AG04450 (cell line): ENCODE data around the gene TUBB6. TPM values are rescaled to one million over a fixed set of nuclear protein-coding genes. Genes with fewer than 3 reads are reported as not detected.

Source experiments
- CTCF ChIA-PET: fragments of 300-600, 350-600 bp; formaldehyde crosslinking; extraction: SDS; loops from one replicate; lab custom pipeline; 2022; ENCODE audit warnings: antibody characterized with exemption, inconsistent platforms; lab: Charles Lee
- POLR2A ChIA-PET: fragments of 350-600 bp; formaldehyde crosslinking; extraction: SDS; loops from one replicate; lab custom pipeline; 2021; ENCODE audit warnings: antibody characterized with exemption, inconsistent platforms; lab: Yijun Ruan, JAX
- DNase-seq: peaks from one replicate; pipeline ENCODE4 v3.0.0-alpha.2; 2011; ENCODE audit warnings: low read depth, low spot score
- H3K27ac ChIP-seq: one replicate; pipeline ENCODE4 v1.5.1; 2012; ENCODE audit warnings: low read depth, low read length, control low read depth
- H3K27me3 ChIP-seq: one replicate; pipeline ENCODE4 v1.6.0; 2012; ENCODE audit warnings: low read length; ENCODE audit not compliant: control insufficient read depth, insufficient read depth
- H3K4me3 ChIP-seq: 2 replicates; pipeline ENCODE4 v1.5.1; 2011; ENCODE audit warnings: mild to moderate bottlenecking, low read depth, low read length, control low read depth
- H3K9me3 ChIP-seq: 2 replicates; pipeline ENCODE4 v1.5.1; 2012; ENCODE audit warnings: low read length; ENCODE audit not compliant: control insufficient read depth, insufficient read depth
- polyA plus RNA-seq: library from polyadenylated mRNA; depleted of rRNA; stranded (reverse); fragments of >200 nt; gene quantifications from 2 replicates; pipeline ENCODE4 v1.2.3, GENCODE V29; 2011
- TF ChIP-seq, protein P1 (sequence below): IDR thresholded peaks from 2 replicates; pipeline ENCODE4 v1.5.1; 2011; ENCODE audit warnings: low read depth, low read length, control low read depth, inconsistent platforms

The TUBB6 gene
- polyA plus RNA-seq, 1 experiment = 398 TPM

GRCh38 chr18:12336887-12337286 lies 28.8 kb downstream of the TUBB6 start:
- ChIA-PET CTCF (interaction anchor here (3.3 kb wide), 1 partner anchor 9 kb away, joined by 17 read pairs; no protein-coding TSS in a partner anchor), POLR2A (interaction anchor here (1.5 kb wide), 1 partner anchor 9 kb away, joined by 3 read pairs; no protein-coding TSS in a partner anchor)
- Histone ChIP-seq H3K27me3 (no peaks in the 10 kb centered on the region), H3K27ac (no peak overlapping the region), H3K9me3 (no peaks in the 10 kb centered on the region), H3K4me3 (no peak overlapping the region)
- TF ChIP-seq, protein P1, sequence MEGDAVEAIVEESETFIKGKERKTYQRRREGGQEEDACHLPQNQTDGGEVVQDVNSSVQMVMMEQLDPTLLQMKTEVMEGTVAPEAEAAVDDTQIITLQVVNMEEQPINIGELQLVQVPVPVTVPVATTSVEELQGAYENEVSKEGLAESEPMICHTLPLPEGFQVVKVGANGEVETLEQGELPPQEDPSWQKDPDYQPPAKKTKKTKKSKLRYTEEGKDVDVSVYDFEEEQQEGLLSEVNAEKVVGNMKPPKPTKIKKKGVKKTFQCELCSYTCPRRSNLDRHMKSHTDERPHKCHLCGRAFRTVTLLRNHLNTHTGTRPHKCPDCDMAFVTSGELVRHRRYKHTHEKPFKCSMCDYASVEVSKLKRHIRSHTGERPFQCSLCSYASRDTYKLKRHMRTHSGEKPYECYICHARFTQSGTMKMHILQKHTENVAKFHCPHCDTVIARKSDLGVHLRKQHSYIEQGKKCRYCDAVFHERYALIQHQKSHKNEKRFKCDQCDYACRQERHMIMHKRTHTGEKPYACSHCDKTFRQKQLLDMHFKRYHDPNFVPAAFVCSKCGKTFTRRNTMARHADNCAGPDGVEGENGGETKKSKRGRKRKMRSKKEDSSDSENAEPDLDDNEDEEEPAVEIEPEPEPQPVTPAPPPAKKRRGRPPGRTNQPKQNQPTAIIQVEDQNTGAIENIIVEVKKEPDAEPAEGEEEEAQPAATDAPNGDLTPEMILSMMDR = no peak
- DNase-seq = no peak

GRCh38 chr18:12338382-12338781 lies 30.3 kb downstream of the TUBB6 start:
- no peaks in the 10 kb centered on the region for H3K27me3 ChIP-seq
- DNase-seq = no peak
- POLR2A ChIA-PET = interaction anchor here (1.0 to 1.5 kb wide), 2 partner anchors 11 to 59 kb away, joined by 3 read pairs; no protein-coding TSS in a partner anchor
- H3K9me3 ChIP-seq = no peaks in the 10 kb centered on the region
- H3K4me3 ChIP-seq = no peak overlapping the region
- no peak overlapping the region for H3K27ac ChIP-seq
- TF ChIP-seq, protein P1 = no peak
- CTCF ChIA-PET = interaction anchor here (1.0 to 3.3 kb wide), 2 partner anchors 10 to 11 kb away, joined by 4 to 17 read pairs; no protein-coding TSS in a partner anchor

DNA sequence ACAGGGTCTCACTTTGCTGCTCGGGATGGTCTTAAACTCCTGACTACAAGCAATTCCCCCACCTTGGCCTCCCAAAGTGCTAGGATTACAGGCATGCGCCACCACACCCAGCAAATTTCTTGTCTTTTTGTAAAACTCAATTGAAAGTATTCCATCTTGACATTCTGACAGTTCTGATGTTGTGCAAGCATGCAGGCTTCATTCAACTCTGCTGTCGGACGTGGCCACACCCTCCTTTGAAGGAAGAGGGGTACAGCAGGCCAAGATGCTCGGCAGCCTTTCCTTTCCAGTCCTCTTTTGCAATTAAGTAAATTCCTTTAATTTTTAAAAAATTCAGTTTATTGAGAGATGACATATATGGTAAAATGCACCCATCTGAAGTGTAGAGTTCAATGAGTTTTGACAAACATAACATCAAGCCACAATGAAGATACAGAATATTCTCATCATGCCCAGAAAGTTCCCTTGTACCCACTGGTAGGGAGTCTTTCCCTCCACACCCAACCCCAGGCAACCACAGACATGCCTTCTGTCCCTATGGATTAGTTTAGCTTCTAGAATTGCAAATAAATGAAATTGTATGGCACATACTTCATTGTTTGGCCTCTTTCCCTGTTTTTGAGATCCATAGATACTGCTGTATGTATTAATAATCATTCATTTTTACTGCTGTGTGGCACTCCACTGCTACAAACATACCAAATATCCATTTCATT lies 33.1 kb downstream of the TUBB6 start:
- TF ChIP-seq, protein P1 = no peak
- H3K27me3 ChIP-seq = no peaks in the 10 kb centered on the region
- ChIA-PET POLR2A (interaction anchor here (0.7 kb wide), 1 partner anchor 35 kb away, joined by 6 read pairs; no protein-coding TSS in a partner anchor), CTCF (interaction anchor here (0.6 kb wide), 1 partner anchor 821 kb away, joined by 3 read pairs; no protein-coding TSS in a partner anchor)
- no peaks in the 10 kb centered on the region for H3K9me3 ChIP-seq
- H3K27ac ChIP-seq = no peak overlapping the region
- DNase-seq = no peak
- H3K4me3 ChIP-seq = no peak overlapping the region

DNA sequence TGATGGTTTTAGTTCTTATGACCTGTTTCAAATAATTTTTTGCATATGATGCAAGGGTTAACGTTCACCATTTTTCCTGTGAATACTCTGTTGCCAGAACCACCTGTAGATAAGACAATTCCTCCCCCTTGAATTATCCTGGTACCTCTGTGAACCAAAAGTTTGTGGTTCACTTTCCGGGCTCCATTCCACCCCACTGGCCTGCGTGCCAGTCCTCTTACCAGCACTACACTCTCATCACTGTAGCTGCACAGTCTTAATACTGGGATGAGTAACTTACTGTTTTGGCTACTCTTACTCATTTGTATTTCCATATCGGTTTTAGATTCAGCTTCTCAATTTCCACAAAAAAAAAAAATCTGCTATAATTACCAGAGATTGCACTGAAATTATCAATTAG lies 34.6 kb downstream of the TUBB6 start:
- no peaks in the 10 kb centered on the region for H3K9me3 ChIP-seq
- H3K27ac ChIP-seq = no peak overlapping the region
- ChIA-PET POLR2A (no interaction called here), CTCF (interaction anchor here (2.0 kb wide), 1 partner anchor 15 kb away, joined by 8 read pairs; no protein-coding TSS in a partner anchor)
- DNase-seq = no peak
- TF ChIP-seq, protein P1 = no peak
- no peaks in the 10 kb centered on the region for H3K27me3 ChIP-seq
- H3K4me3 ChIP-seq = no peak overlapping the region
